Measurements from ENCODE around the gene CCSER1.

The CCSER1 gene

DNA sequence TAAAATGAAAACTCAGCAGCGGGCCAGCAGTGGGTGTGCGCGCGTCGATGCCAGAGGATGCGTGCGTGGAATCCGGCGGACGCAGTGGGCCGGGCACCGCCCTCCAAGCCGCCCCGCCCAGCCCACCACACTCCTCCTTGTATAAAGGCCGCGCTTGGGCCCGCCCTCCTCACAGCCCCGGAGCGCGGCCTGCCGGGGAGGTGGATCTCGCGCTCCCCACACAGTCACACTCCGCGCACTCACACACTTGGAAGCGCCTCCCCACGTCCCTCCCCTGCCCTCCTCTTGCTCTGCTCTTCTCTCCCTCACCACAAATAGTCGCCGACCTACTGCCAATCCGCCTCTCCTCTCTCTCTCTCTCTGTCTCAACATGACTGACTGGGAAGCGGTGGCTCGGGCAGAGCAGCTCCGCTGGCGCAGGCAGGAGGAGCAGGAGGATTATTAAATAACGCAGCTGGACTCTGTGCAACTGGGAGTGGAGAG lies at the start of gene CCSER1:
Gene CCSER1 (plus strand): TSS at position 172 of the 483 bp plus-strand sequence.
- ATAC-seq (ENCODE audit: insufficient read depth, low read depth) = no peak
- TF ChIP-seq CTCF (IDR thresholded peaks at IDR 0.05; ENCODE audit: borderline replicate concordance, extremely low read depth, low read length, poor library complexity, severe bottlenecking) = no peak
- TF ChIP-seq EZH2 (IDR thresholded peaks at IDR 0.05; ENCODE audit: borderline replicate concordance, low read depth, low read length, severe bottlenecking) = no peak
- no peak within 1 kb of the TSS for H3K27ac ChIP-seq (ENCODE audit: low read length)
- H3K4me3 ChIP-seq (ENCODE audit: low read depth in 1 of 2, low read length in 2 of 2) = no peak within 1 kb of the TSS
- H4K20me1 ChIP-seq (ENCODE audit: insufficient read depth, low read length) = no peaks in the 10 kb centered on the region
- no peaks in the 10 kb centered on the region for H3K9me3 ChIP-seq (ENCODE audit: insufficient read depth, low read length, severe bottlenecking)
- H2AFZ ChIP-seq (ENCODE audit: low read depth, low read length) = no peak within 1 kb of the TSS
- no peak within 1 kb of the TSS for H3K4me2 ChIP-seq (ENCODE audit: insufficient read depth, low read length)
- H3K27me3 ChIP-seq (ENCODE audit: insufficient read depth, low read length, poor library complexity) = no peaks in the 10 kb centered on the region
- H3K4me1 ChIP-seq (ENCODE audit: insufficient read depth, low read length) = no peaks in the 10 kb centered on the region
- DNase-seq = no peak
- no peaks in the 10 kb centered on the region for H3K79me2 ChIP-seq (ENCODE audit: insufficient read depth, low read length)
- no peak within 1 kb of the TSS for H3K9ac ChIP-seq (ENCODE audit: low read depth, low read length)
- no peaks in the 10 kb centered on the region for H3K36me3 ChIP-seq (ENCODE audit: insufficient read depth, low read length)

GRCh38 chr4:90078440-90078839 lies 48.8 kb upstream of the CCSER1 start:
- no peaks in the 10 kb centered on the region for H3K79me2 ChIP-seq (ENCODE audit: insufficient read depth, low read length)
- no peak overlapping the region for H3K4me3 ChIP-seq (ENCODE audit: low read depth in 1 of 2, low read length in 2 of 2)
- H3K4me1 ChIP-seq (ENCODE audit: insufficient read depth, low read length) = no peaks in the 10 kb centered on the region
- no peaks in the 10 kb centered on the region for H3K27me3 ChIP-seq (ENCODE audit: insufficient read depth, low read length, poor library complexity)
- no peaks in the 10 kb centered on the region for H3K9me3 ChIP-seq (ENCODE audit: insufficient read depth, low read length, severe bottlenecking)
- no peak overlapping the region for H2AFZ ChIP-seq (ENCODE audit: low read depth, low read length)
- TF ChIP-seq EZH2 (IDR thresholded peaks at IDR 0.05; ENCODE audit: borderline replicate concordance, low read depth, low read length, severe bottlenecking) = no peak
- no peak for TF ChIP-seq CTCF (IDR thresholded peaks at IDR 0.05; ENCODE audit: borderline replicate concordance, extremely low read depth, low read length, poor library complexity, severe bottlenecking)
- no peak for DNase-seq
- H3K4me2 ChIP-seq (ENCODE audit: insufficient read depth, low read length) = no peak overlapping the region
- H4K20me1 ChIP-seq (ENCODE audit: insufficient read depth, low read length) = no peaks in the 10 kb centered on the region
- no peak overlapping the region for H3K27ac ChIP-seq (ENCODE audit: low read length)
- ATAC-seq (ENCODE audit: insufficient read depth, low read depth) = no peak
- no peaks in the 10 kb centered on the region for H3K36me3 ChIP-seq (ENCODE audit: insufficient read depth, low read length)
- H3K9ac ChIP-seq (ENCODE audit: low read depth, low read length) = no peak overlapping the region

GRCh38 chr4:90080116-90080515 lies 47.1 kb upstream of the CCSER1 start:
- Histone ChIP-seq H4K20me1 (ENCODE audit: insufficient read depth, low read length) (no peaks in the 10 kb centered on the region), H3K4me3 (ENCODE audit: low read depth in 1 of 2, low read length in 2 of 2) (no peak overlapping the region), H3K79me2 (ENCODE audit: insufficient read depth, low read length) (no peaks in the 10 kb centered on the region), H3K4me2 (ENCODE audit: insufficient read depth, low read length) (no peak overlapping the region), H3K9ac (ENCODE audit: low read depth, low read length) (no peak overlapping the region), H3K9me3 (ENCODE audit: insufficient read depth, low read length, severe bottlenecking) (no peaks in the 10 kb centered on the region), H2AFZ (ENCODE audit: low read depth, low read length) (no peak overlapping the region), H3K27me3 (ENCODE audit: insufficient read depth, low read length, poor library complexity) (no peaks in the 10 kb centered on the region), H3K4me1 (ENCODE audit: insufficient read depth, low read length) (no peaks in the 10 kb centered on the region), H3K27ac (ENCODE audit: low read length) (no peak overlapping the region), H3K36me3 (ENCODE audit: insufficient read depth, low read length) (no peaks in the 10 kb centered on the region)
- TF ChIP-seq EZH2 (IDR thresholded peaks at IDR 0.05; ENCODE audit: borderline replicate concordance, low read depth, low read length, severe bottlenecking) (no peak), CTCF (IDR thresholded peaks at IDR 0.05; ENCODE audit: borderline replicate concordance, extremely low read depth, low read length, poor library complexity, severe bottlenecking) (no peak)
- DNase-seq = no peak
- ATAC-seq (ENCODE audit: insufficient read depth, low read depth) = no peak
